LNCAP (cell line): Measurements from ENCODE around the gene SYNE3.

Experiments used
- CTCF ChIP-seq: fragments of 450-650 bp; IDR thresholded peaks from 2 replicates; pipeline ENCODE4 v1.5.1; 2017; ENCODE audit warnings: mild to moderate bottlenecking

SYNE3 gene

GRCh38 chr14:95513291-95513690, 3.2 kb downstream of the SYNE3 start:
- TF ChIP-seq CTCF, result no peak

GRCh38 chr14:95511687-95512086, 4.8 kb downstream of the SYNE3 start:
- TF ChIP-seq CTCF, result no peak

- TF ChIP-seq CTCF, result no peak
These were observed 5.6 kb downstream of the SYNE3 start for GRCh38 chr14:95510804-95511203.

- no peak for TF ChIP-seq CTCF
These were observed 7.0 kb downstream of the SYNE3 start for GRCh38 chr14:95509495-95509894.

GRCh38 chr14:95508377-95508776, 8.1 kb downstream of the SYNE3 start:
- no peak for TF ChIP-seq CTCF

- TF ChIP-seq CTCF, result no peak
These were observed 8.7 kb downstream of the SYNE3 start for GRCh38 chr14:95507701-95508103.

GRCh38 chr14:95507174-95507573, 9.3 kb downstream of the SYNE3 start:
- no peak for TF ChIP-seq CTCF

- no peak for TF ChIP-seq CTCF
These were observed 11.3 kb downstream of the SYNE3 start for GRCh38 chr14:95505030-95505589.
